IPS-20b (cell line): ENCODE data around the gene LMO7.
"Not testable (repeated sequence)": the region's sequence is repeated elsewhere in the genome, so short reads cannot be mapped to it uniquely, and the experiment has no call there.

Experiments
- H3K27ac ChIP-seq: one replicate; pipeline ENCODE4 v1.5.1; 2013; ENCODE audit warnings: low read length
- H3K27me3 ChIP-seq: 2 replicates; pipeline ENCODE4 v1.6.1; 2013; ENCODE audit warnings: mild to moderate bottlenecking, low read length, inconsistent platforms; ENCODE audit not compliant: insufficient read depth
- H3K36me3 ChIP-seq: 2 replicates; pipeline ENCODE4 v1.6.1; 2013; ENCODE audit warnings: low read depth, mild to moderate bottlenecking, inconsistent platforms, low read length, moderate library complexity; ENCODE audit not compliant: insufficient read depth
- H3K4me1 ChIP-seq: 2 replicates; pipeline ENCODE4 v1.6.1; 2013; ENCODE audit warnings: mild to moderate bottlenecking, control low read depth, inconsistent platforms, low read length, moderate library complexity; ENCODE audit not compliant: insufficient read depth
- H3K4me3 ChIP-seq: 2 replicates; pipeline ENCODE4 v1.5.1; 2013; ENCODE audit warnings: mild to moderate bottlenecking, low read length, inconsistent platforms
- H3K9ac ChIP-seq: 2 replicates; pipeline ENCODE4 v1.6.1; 2013; ENCODE audit warnings: low read depth, mild to moderate bottlenecking, inconsistent platforms, low read length, moderate library complexity
- H3K9me3 ChIP-seq: 2 replicates; pipeline ENCODE4 v1.6.1; 2013; ENCODE audit warnings: mild to moderate bottlenecking, low read depth, low read length, inconsistent platforms; ENCODE audit not compliant: insufficient read depth

The LMO7 gene

GRCh38 chr13:75723901-75724300, 87.8 kb downstream of the LMO7 start:
- no peaks in the 10 kb centered on the region for H3K4me1 ChIP-seq
- H3K9ac ChIP-seq = no peak overlapping the region
- no peak overlapping the region for H3K27ac ChIP-seq
- H3K9me3 ChIP-seq = no peaks in the 10 kb centered on the region
- H3K27me3 ChIP-seq = no peaks in the 10 kb centered on the region
- H3K36me3 ChIP-seq = no peaks in the 10 kb centered on the region
- H3K4me3 ChIP-seq = no peak overlapping the region

GRCh38 chr13:75724752-75725517, 88.8 kb downstream of the LMO7 start:
- no peaks in the 10 kb centered on the region for H3K36me3 ChIP-seq
- no peaks in the 10 kb centered on the region for H3K4me1 ChIP-seq
- no peak overlapping the region for H3K27ac ChIP-seq
- H3K4me3 ChIP-seq = no peak overlapping the region
- H3K9me3 ChIP-seq = no peaks in the 10 kb centered on the region
- no peaks in the 10 kb centered on the region for H3K27me3 ChIP-seq
- H3K9ac ChIP-seq = no peak overlapping the region

- no peak overlapping the region for H3K9ac ChIP-seq
- no peak overlapping the region for H3K4me3 ChIP-seq
- no peaks in the 10 kb centered on the region for H3K27me3 ChIP-seq
- H3K27ac ChIP-seq = no peak overlapping the region
- H3K9me3 ChIP-seq = no peaks in the 10 kb centered on the region
- no peaks in the 10 kb centered on the region for H3K4me1 ChIP-seq
- H3K36me3 ChIP-seq = no peaks in the 10 kb centered on the region
Measured at GRCh38 chr13:75725736-75726135, 89.6 kb downstream of the LMO7 start.

- Histone ChIP-seq H3K4me1 (no peaks in the 10 kb centered on the region), H3K9ac (no peak overlapping the region), H3K27me3 (no peaks in the 10 kb centered on the region), H3K4me3 (no peak overlapping the region), H3K9me3 (no peaks in the 10 kb centered on the region), H3K27ac (no peak overlapping the region), H3K36me3 (no peaks in the 10 kb centered on the region)
Measured at GRCh38 chr13:75726306-75726705, 90.2 kb downstream of the LMO7 start.

- H3K27me3 ChIP-seq, H3K4me1 ChIP-seq, H3K9ac ChIP-seq, H3K4me3 ChIP-seq, H3K27ac ChIP-seq, H3K36me3 ChIP-seq: not testable (repeated sequence)
- H3K9me3 ChIP-seq = peaks cover 11% of the 10 kb centered on the region
Measured at GRCh38 chr13:75733113-75733512, 97.0 kb downstream of the LMO7 start.

- no peak overlapping the region for H3K27ac ChIP-seq
- H3K4me1 ChIP-seq = no peaks in the 10 kb centered on the region
- H3K9me3 ChIP-seq = peaks cover 11% of the 10 kb centered on the region
- no peak overlapping the region for H3K9ac ChIP-seq
- H3K27me3 ChIP-seq = no peaks in the 10 kb centered on the region
- no peak overlapping the region for H3K4me3 ChIP-seq
- no peaks in the 10 kb centered on the region for H3K36me3 ChIP-seq
Measured at GRCh38 chr13:75736173-75736572, 100.0 kb downstream of the LMO7 start.

GRCh38 chr13:75738841-75739240, 102.7 kb downstream of the LMO7 start:
- Histone ChIP-seq H3K4me1 (no peaks in the 10 kb centered on the region), H3K27ac (no peak overlapping the region), H3K9ac (no peak overlapping the region), H3K4me3 (no peak overlapping the region), H3K27me3 (no peaks in the 10 kb centered on the region), H3K36me3 (no peaks in the 10 kb centered on the region), H3K9me3 (peaks cover 5% of the 10 kb centered on the region)

GRCh38 chr13:75739244-75739868, 103.2 kb downstream of the LMO7 start:
- H3K27ac ChIP-seq = no peak overlapping the region
- no peaks in the 10 kb centered on the region for H3K36me3 ChIP-seq
- no peaks in the 10 kb centered on the region for H3K27me3 ChIP-seq

GRCh38 chr13:75740031-75740430, 103.9 kb downstream of the LMO7 start:
- no peak overlapping the region for H3K27ac ChIP-seq

More at GRCh38 chr13:75739244-75739868, 103.2 kb downstream of the LMO7 start:
- Histone ChIP-seq H3K9ac (no peak overlapping the region), H3K4me1 (no peaks in the 10 kb centered on the region), H3K4me3 (no peak overlapping the region), H3K9me3 (peaks cover under 1% of the 10 kb centered on the region)

GRCh38 chr13:75743072-75743471, 106.9 kb downstream of the LMO7 start:
- H3K27ac ChIP-seq, H3K4me3 ChIP-seq, H3K36me3 ChIP-seq, H3K27me3 ChIP-seq, H3K4me1 ChIP-seq, H3K9ac ChIP-seq, H3K9me3 ChIP-seq: not testable (repeated sequence)

More at GRCh38 chr13:75740031-75740430, 103.9 kb downstream of the LMO7 start:
- Histone ChIP-seq H3K27me3 (no peaks in the 10 kb centered on the region), H3K9ac (no peak overlapping the region), H3K36me3 (no peaks in the 10 kb centered on the region), H3K9me3 (no peaks in the 10 kb centered on the region; the same call in 1 of the 2 replicates), H3K4me1 (no peaks in the 10 kb centered on the region), H3K4me3 (no peak overlapping the region)

- Histone ChIP-seq H3K9me3 (no peaks in the 10 kb centered on the region), H3K27me3 (no peaks in the 10 kb centered on the region), H3K4me3 (no peak overlapping the region), H3K9ac (no peak overlapping the region), H3K4me1 (no peaks in the 10 kb centered on the region), H3K36me3 (no peaks in the 10 kb centered on the region), H3K27ac (no peak overlapping the region)
Measured at GRCh38 chr13:75744127-75744526, 108.0 kb downstream of the LMO7 start.

- Histone ChIP-seq H3K36me3 (no peaks in the 10 kb centered on the region), H3K27me3 (no peaks in the 10 kb centered on the region), H3K27ac (no peak overlapping the region), H3K4me3 (no peak overlapping the region), H3K4me1 (no peaks in the 10 kb centered on the region), H3K9ac (no peak overlapping the region), H3K9me3 (no peaks in the 10 kb centered on the region)
Measured at GRCh38 chr13:75745387-75745786, 109.3 kb downstream of the LMO7 start.
